A673 (cell line): ENCODE measurements around the gene TSEN2. TPM values are rescaled to one million over a fixed set of nuclear protein-coding genes. Genes with fewer than 3 reads are reported as not detected.

Experiments
- BruUV-seq: library from RNA; stranded (reverse); fragments of 400-500 nt; replicated peaks from 2 replicates; lab custom pipeline; 2021; lab: Mats Ljungman, UMichigan
- CTCF ChIA-PET: fragments of 300-600 bp; sonication (Branson Sonifier 250); formaldehyde crosslinking; loops from one replicate; lab custom pipeline; 2022; ENCODE audit warnings: antibody characterized with exemption; lab: Charles Lee
- POLR2A ChIA-PET: fragments of 300-600 bp; sonication (Branson Sonifier 250); formaldehyde crosslinking; loops from one replicate; lab custom pipeline; 2022; ENCODE audit warnings: antibody characterized with exemption; ENCODE audit not compliant: low non-redundant PET; lab: Charles Lee
- DNase-seq: peaks from one replicate; pipeline ENCODE4 v3.0.0-alpha.2; 2015; ENCODE audit warnings: low spot score
- H3K27ac ChIP-seq: fragments of 200-600 bp; sonication (generic); 2 replicates; pipeline ENCODE4 v1.5.1; 2016; ENCODE audit warnings: mixed run types, low read depth, mild to moderate bottlenecking, mixed read lengths, antibody characterized with exemption, low read length; ENCODE audit not compliant: poor library complexity, severe bottlenecking
- H3K27me3 ChIP-seq: fragments of 200-600 bp; sonication (generic); replicated peaks from 2 replicates; pipeline ENCODE4 v1.6.1; 2017; ENCODE audit warnings: mixed run types, low read depth, mild to moderate bottlenecking, mixed read lengths, antibody characterized with exemption, low read length; ENCODE audit not compliant: insufficient read depth, poor library complexity
- H3K36me3 ChIP-seq: fragments of 200-600 bp; sonication (generic); 2 replicates; pipeline ENCODE4 v1.6.1; 2016; ENCODE audit warnings: mixed run types, mild to moderate bottlenecking, mixed read lengths, antibody characterized with exemption, low read length; ENCODE audit not compliant: insufficient read depth, poor library complexity, severe bottlenecking
- H3K4me1 ChIP-seq: fragments of 200-600 bp; sonication (generic); 2 replicates; pipeline ENCODE4 v1.6.1; 2017; ENCODE audit warnings: mixed run types, mild to moderate bottlenecking, mixed read lengths, antibody characterized with exemption, low read length; ENCODE audit not compliant: insufficient read depth, poor library complexity, severe bottlenecking
- H3K4me3 ChIP-seq: fragments of 200-600 bp; sonication (generic); 2 replicates; pipeline ENCODE4 v1.5.1; 2016; ENCODE audit warnings: low read depth, mixed run types, mild to moderate bottlenecking, mixed read lengths, low read length; ENCODE audit not compliant: poor library complexity, severe bottlenecking
- H3K9me3 ChIP-seq: fragments of 200-600 bp; sonication (generic); 2 replicates; pipeline ENCODE4 v1.6.1; 2016; ENCODE audit warnings: mixed run types, low read depth, mild to moderate bottlenecking, mixed read lengths, antibody characterized with exemption, low read length; ENCODE audit not compliant: poor library complexity, severe bottlenecking
- CTCF ChIP-seq: fragments of 300-800, 200-600 bp; sonication (generic); conservative IDR thresholded peaks from 2 replicates; pipeline ENCODE4 v1.5.1; 2017; ENCODE audit warnings: low read depth, mild to moderate bottlenecking, antibody characterized with exemption, low read length, moderate library complexity, mixed read lengths
- EZH2 ChIP-seq: fragments of 200-600 bp; sonication (generic); IDR thresholded peaks from 2 replicates; pipeline ENCODE4 v1.6.1; 2017; ENCODE audit warnings: borderline replicate concordance, low read depth, mild to moderate bottlenecking, mixed read lengths, antibody characterized with exemption, low read length; ENCODE audit not compliant: poor library complexity, severe bottlenecking
- intact Hi-C: fragments of 100-400 bp; cut with micrococcal nuclease; formaldehyde crosslinking; loops from one replicate; pipeline ENCODE4 v1.10.0; 2022; ENCODE audit not compliant: unreplicated experiment
- total RNA-seq: library from RNA; stranded (reverse); gene quantifications from 2 replicates; pipeline ENCODE4 v1.2.3, GENCODE V29; 2021

TSEN2 gene
- total RNA-seq, 1 experiment from 2014 or later: 34.5 TPM

- CTCF ChIA-PET: no interaction called here
- intact Hi-C loops: no loop called here
- Histone ChIP-seq H3K36me3 (no peaks in the 10 kb centered on the region), H3K4me1 (no peaks in the 10 kb centered on the region), H3K9me3 (no peaks in the 10 kb centered on the region), H3K27ac (no peak overlapping the region), H3K27me3 (no peaks in the 10 kb centered on the region), H3K4me3 (no peak overlapping the region)
- DNase-seq: no peak
- TF ChIP-seq EZH2 (no peak), CTCF (no peak)
- BruUV-seq: no TSS peak
- POLR2A ChIA-PET: no interaction called here
Observed at GRCh38 chr3:12451481-12451880, 32.8 kb upstream of the TSEN2 start.

DNA sequence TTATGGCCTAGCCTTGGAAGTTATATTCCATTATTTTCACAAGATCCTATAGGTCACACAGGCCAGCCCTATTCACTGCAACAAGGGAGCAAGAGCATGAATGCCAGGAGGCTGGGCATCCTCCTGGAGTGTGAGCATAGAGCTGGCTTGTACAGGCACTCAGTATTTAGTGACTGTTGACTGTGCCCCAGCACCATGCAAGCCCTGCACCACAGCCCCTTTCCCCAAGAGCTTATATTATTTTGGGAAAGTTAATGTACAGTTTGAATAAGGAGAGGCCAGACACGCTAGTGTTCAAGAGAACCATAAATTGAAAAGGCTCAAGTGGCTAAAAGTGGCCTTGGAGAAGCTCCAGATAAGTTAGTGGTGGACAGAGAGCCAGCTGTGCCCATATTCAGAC, 32.3 kb upstream of the TSEN2 start:
- no peaks in the 10 kb centered on the region for H3K27me3 ChIP-seq
- ChIA-PET POLR2A (no interaction called here), CTCF (interaction anchor here (0.5 kb wide), 1 partner anchor 14 kb away, joined by 5 read pairs; no protein-coding TSS in a partner anchor)
- intact Hi-C loops: no loop called here
- H3K36me3 ChIP-seq: no peaks in the 10 kb centered on the region
- DNase-seq: no peak
- no peaks in the 10 kb centered on the region for H3K9me3 ChIP-seq
- H3K4me1 ChIP-seq: no peaks in the 10 kb centered on the region
- H3K4me3 ChIP-seq: no peak overlapping the region
- TF ChIP-seq CTCF (no peak), EZH2 (no peak)
- no peak overlapping the region for H3K27ac ChIP-seq
- no TSS peak for BruUV-seq

- intact Hi-C loops: no loop called here
- CTCF ChIA-PET: interaction anchor here (0.5 kb wide), 1 partner anchor 13 kb away, joined by 5 read pairs; no protein-coding TSS in a partner anchor
- TF ChIP-seq CTCF (no peak), EZH2 (no peak)
- POLR2A ChIA-PET: no interaction called here
- no peak overlapping the region for H3K27ac ChIP-seq
- H3K27me3 ChIP-seq: no peaks in the 10 kb centered on the region
- no peaks in the 10 kb centered on the region for H3K36me3 ChIP-seq
- no peaks in the 10 kb centered on the region for H3K9me3 ChIP-seq
- DNase-seq: no peak
- BruUV-seq: no TSS peak
- no peak overlapping the region for H3K4me3 ChIP-seq
- H3K4me1 ChIP-seq: no peaks in the 10 kb centered on the region
Observed at GRCh38 chr3:12452361-12453330, 31.6 kb upstream of the TSEN2 start.
